ENCODE data around the gene MBLAC1.
"Not testable (repeated sequence)": the region's sequence is repeated elsewhere in the genome, so short reads cannot be mapped to it uniquely, and the experiment has no call there.

Gene MBLAC1

DNA sequence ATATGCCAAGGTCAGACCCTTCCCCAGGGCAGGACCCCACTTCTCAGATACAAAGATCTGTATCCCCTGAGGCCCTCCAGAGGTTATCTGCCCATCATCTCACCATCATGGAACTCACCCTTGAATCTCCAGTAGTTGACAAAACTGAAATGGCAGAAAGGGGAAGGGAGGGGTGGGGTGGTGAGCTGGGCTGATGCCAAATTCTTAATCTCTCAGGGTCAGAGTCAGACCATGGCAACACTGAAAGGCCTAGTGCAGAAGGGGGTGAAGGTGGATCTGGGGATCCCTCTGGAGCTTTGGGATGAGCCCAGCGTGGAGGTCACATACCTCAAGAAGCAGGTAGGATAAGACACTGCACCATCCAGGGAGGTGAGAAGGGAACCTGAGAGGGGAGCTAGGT lies 4.2 kb upstream of the MBLAC1 start:
- no peak for DNase-seq (ENCODE audit: low spot score)

DNA sequence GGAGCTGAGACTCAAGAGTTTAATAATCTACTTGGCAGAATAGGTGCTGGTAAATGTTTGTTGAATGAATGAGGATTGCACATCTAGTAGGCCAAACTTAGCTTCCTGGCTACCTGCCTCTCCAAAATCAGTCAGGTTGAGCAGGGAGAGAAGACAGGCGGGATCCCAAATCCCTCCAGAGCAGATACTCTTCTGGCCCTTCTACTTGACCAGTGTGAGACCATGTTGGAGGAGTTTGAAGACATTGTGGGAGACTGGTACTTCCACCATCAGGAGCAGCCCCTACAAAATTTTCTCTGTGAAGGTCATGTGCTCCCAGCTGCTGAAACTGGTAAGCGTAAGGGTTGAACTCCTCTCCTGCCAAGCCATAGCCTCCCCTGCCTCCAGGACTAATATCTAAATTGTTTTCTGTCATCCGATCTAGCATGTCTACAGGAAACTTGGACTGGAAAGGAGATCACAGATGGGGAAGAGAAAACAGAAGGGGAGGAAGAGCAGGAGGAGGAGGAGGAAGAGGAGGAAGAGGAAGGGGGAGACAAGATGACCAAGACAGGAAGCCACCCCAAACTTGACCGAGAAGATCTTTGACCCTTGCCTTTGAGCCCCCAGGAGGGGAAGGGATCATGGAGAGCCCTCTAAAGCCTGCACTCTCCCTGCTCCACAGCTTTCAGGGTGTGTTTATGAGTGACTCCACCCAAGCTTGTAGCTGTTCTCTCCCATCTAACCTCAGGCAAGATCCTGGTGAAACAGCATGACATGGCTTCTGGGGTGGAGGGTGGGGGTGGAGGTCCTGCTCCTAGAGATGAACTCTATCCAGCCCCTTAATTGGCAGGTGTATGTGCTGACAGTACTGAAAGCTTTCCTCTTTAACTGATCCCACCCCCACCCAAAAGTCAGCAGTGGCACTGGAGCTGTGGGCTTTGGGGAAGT lies 2.2 kb upstream of the MBLAC1 start:
- no peak for DNase-seq (ENCODE audit: low spot score)

DNA sequence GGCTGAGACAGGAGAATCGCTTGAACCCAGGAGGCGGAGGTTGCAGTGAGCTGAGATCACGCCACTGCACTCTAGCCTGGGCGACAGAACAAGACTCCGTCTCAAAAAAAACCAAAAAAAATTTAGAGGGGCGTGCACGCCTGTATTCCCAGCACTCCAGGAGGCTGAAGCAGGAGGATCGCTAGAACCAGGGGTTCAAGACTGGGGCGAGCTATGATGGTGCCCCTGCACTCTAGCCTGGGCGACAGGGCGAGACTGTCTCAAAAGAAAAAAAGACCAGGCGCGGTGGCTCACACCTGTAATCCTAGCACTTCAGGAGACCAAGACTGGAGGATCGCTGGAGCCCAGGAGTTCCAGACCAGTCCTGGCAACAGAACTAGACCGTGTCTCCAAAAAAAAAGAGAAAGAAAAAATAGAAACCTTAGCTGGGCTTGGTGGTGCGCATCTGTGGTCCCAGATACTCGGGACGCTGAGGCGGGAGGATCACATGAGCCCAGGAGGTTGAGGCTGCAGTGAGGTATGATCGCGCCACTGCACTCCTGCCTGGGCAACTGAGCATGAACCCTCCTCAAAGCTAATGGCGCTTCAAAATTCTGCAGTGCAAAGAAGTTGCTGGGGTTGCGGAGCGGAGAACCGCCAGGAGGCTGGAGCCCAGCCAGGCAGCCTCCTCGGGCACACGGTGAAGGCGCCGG lies 382 bp upstream of the MBLAC1 start:
- no peak for DNase-seq (ENCODE audit: low spot score)

DNA sequence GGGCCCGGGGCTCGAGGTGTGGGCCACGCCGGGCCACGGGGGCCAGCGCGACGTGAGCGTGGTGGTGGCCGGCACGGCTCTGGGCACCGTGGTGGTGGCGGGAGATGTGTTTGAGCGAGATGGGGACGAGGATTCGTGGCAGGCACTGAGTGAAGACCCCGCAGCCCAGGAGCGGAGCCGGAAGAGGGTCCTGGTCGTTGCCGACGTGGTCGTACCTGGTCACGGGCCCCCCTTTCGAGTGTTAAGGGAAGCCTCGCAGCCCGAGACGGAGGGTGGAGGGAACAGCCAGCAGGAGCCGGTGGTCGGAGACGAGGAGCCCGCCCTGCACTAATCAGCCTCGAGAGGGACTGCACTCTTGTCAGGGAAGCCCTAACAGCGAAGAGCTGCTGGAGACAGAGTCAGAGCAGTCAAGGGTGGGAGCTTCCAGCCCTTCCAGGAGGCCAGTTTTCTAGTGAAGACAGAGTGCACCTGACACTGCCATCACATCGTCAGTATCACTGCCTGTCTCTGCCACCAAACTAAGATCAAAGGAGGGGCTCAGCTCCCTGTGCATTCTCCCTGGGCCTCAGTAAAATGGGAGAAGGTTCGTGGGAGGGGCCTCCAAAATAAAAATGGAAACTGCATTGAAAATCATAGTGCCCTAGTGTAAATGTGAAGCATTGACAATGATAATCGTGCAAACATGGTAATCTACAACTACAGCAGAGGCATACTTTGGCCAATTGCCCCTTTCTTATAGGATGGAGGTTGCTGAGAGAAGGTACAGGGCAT lies 1.3 kb downstream of the MBLAC1 start:
- peak; percentile 20 for DNase-seq (ENCODE audit: low spot score)

DNA sequence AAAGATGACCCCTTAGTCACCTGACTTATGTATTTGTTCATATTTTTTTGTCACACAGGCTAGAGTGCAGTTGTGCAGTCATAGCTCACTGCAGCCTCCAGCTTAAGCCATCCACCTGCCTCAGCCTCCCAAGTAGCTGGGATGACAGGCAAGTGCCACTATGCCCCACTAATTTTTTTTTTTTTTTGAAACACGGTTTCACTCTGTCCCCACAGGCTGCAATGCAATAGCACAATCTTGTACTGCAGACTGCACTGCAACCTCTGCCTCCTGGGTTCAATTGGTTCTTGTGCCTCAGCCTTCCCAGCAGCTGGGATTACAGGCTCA lies 1.8 kb downstream of the MBLAC1 start:
- DNase-seq (ENCODE audit: low spot score): no peak

DNA sequence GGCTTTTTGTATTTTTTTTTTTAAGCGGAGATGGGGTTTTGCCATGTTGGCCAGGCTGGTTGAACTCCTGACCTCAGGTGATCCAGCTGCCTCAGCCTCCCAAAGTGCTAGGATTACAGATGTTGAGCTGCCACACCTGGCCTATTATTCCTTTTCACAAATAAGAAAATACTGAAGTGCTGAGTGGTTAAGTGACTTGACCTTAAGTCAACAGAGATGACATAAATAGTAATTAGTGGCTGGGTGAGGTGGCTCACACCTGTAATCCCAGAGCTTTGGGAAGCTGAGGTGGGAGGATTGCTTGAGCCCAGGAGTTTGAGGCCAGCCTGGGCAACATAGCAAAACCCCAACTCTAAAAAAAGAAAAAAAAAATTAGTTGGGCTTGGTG lies 3.4 kb downstream of the MBLAC1 start:
- DNase-seq (ENCODE audit: low spot score): not testable (repeated sequence)

GRCh38 chr7:100130608-100131453 lies 4.1 kb downstream of the MBLAC1 start:
- DNase-seq (ENCODE audit: low spot score): peak; percentile 77

GRCh38 chr7:100132126-100132525 lies 5.4 kb downstream of the MBLAC1 start:
- DNase-seq (ENCODE audit: low spot score): no peak

- DNase-seq (ENCODE audit: low spot score): peak; percentile 80
Measured at GRCh38 chr7:100132697-100133151, 6.0 kb downstream of the MBLAC1 start.

DNA sequence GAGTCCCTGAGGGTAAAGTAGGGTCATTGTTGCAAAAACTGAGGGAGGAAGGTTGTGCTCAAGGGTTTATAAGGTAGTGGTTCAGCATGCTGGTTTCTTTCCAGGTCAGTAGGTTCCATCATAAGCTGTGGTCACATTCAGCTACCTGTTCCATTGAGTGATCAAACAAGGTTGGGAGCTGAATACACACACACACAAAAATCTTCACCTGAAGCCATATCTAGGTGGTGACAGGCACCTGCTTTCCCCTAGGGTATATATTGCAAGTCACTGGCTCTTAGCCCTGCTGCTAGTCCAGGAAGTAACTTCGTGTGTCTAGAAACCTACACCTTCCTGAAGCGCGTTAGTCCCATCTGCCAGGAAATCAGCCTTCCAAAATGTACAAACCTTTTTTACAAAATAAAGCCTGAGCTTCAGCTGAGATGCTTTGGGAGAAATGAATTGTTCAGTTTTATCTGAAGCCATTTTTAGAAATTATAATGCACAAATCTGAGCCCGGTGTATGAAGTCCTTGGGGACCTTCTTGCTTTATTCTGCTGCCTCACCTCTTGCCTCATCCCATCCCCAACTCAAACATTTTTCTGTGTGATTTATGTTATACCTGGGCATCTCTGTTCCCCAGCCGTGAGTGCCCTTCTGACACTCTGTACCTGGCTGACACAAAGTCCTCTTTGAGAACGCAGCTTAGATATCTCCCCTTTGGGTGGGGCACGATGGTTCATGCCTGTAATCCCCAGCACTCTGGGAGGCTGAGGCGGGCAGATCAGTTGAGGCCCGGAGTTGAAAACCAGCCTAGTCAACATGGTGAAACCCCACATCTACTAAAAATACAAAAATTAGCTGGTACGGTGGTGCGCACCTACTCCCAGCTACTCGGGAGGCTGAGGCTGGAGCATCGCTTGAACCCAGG lies 11.3 kb downstream of the MBLAC1 start:
- no peak for DNase-seq (ENCODE audit: low spot score)

GRCh38 chr7:100141555-100141949 lies 14.8 kb downstream of the MBLAC1 start:
- DNase-seq (ENCODE audit: low spot score): no peak

GRCh38 chr7:100142461-100142860 lies 15.7 kb downstream of the MBLAC1 start:
- no peak for DNase-seq (ENCODE audit: low spot score)

- DNase-seq (ENCODE audit: low spot score): not testable (repeated sequence)
Measured at GRCh38 chr7:100146350-100146749, 19.6 kb downstream of the MBLAC1 start.

GRCh38 chr7:100147278-100147677 lies 20.5 kb downstream of the MBLAC1 start:
- DNase-seq (ENCODE audit: low spot score): no peak

DNA sequence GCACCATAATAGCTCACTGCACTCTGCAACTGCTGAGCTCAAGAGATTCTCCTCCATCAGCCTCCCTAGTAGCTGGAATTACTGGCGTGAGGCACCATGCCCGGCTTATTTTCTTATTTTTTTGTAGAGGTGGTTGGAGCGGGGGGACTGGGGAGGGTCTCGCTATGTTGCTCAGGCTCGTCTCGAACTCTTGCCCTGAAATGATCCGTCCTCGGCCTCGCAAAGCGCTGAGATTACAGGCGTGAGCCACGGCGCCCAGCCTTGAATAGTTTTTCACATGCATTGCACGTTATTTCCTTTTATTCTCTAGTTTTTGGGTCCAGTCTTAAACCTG lies 21.4 kb downstream of the MBLAC1 start:
- no peak for DNase-seq (ENCODE audit: low spot score)

- DNase-seq (ENCODE audit: low spot score): peak; percentile 100
Measured at GRCh38 chr7:100148559-100149328, 22.0 kb downstream of the MBLAC1 start, which contains the start of gene LAMTOR4. Gene LAMTOR4 (plus strand): TSS chr7:100148918. CDS start chr7:100148973, 55 bp downstream.

DNA sequence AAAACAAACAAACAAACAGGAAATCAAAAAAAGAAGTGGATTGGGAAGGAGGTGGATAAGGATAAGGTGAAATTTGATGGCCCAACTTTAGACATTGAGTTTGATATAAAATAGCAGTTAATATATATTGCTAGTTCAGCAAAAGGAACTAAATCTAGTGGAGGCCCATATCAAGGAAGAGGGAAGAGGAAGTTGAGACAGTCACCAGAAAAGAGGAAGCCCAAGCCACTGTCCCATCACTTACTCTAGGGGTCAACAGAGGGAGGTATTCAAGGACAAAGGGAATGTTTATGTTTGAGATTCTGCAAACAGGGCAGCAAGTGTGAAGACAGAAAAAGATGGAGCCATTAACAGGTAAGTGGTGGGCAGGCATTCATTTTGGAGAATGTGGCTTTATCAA lies 25.6 kb downstream of the MBLAC1 start:
- no peak for DNase-seq (ENCODE audit: low spot score)

- no peak for DNase-seq (ENCODE audit: low spot score)
Measured at GRCh38 chr7:100152937-100153666, 26.3 kb downstream of the MBLAC1 start.

All from Ammon's horn (tissue), 1 donor.